NCI-H1105 (cell line): Measurements from ENCODE around the gene CELSR1.

Experiments used
- DNase-seq: peaks from one replicate; lab custom pipeline; 2025; lab: John Stamatoyannopoulos, UW

CELSR1 gene

DNA sequence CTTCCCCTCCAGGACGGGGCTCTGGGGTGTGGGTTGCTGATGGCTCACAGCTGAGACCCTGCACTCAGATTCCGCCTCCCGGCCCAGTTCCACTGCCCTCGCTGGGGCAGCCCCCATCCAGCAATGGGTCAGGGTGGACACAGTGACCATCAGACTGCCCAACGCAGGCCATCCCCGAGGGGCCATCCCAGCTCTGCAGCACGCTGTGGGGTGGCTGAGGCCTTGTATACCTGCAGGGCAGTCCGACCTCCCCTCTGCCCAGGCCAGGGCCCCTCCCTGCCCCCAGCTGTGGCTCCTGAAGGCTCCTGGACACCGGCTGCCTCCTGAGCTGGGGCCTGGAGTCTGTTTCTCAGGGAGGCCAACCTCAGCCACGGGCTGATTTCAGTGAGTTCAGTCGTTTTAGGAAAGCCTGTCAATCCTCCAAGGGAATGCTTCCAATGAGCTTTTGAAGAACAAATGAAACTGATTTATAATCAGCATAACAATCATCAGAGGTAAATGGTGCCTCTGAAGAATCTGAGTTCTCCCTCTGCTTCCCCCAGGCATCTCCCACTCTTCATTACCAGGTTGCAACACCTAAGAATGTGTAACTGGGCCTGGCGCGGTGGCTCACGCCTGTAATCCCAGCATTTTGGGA lies 95.1 kb downstream of the CELSR1 start:
- no peak for DNase-seq

DNA sequence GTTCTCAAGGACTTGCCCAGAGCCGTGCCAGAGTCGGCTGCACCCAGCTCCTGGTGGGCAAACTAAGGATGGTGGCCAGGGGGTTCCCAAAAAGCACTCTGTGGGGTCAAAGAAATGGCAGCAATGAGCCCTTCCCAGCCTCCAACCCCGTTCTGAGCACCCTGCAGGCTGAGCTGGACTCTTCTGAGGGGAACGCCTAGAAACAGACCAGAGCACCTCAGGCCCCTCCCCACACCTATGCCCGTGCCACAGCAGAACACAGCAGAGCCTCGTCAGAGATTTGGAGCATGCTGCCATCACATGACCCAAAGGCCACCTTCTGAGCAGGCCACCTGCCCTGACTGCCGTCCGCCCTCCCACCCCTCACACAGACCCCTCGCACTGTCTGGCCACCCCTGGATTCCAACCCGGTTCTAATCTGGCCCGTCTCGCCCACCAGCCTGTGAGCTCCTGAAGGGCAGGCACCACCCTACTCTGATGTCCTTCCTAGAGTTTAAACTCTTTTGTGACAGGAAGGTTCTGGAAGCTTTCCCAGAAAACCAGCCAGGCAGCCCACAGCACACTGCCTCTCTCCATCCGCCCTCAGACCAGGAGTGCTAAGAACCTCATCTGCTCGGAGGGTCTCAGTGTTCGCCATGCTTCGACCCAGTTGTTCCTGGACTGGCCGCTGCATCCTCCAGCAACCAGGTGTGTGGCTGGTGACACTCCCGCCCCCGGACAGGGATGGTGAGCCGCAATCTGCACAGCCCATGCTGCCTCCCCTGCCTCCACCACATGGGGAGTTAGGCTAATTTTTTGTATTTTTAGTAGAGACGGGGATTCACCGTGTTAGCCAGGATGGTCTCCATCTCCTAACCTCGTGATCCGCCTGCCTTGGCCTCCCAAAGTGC lies 97.6 kb downstream of the CELSR1 start:
- DNase-seq: no peak

DNA sequence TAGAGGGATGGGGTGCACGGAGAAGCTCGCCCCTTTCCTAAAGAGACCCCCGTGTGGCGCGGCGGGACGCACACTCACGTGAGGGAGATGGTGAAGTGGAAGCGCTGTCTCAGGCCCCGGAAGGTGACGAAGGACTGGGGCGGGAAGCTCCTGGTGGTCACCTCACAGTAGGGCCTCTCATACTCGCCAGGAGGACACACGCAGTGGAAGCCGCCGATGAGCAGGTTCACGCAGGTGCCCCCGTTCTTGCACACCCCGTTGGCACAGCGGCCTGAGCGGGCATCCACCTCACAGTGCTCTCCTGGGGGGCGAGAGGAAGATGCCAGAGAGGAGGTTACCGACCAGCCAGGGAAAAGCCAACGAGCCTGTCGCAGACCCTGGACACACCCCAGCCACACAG lies 98.3 kb downstream of the CELSR1 start:
- no peak for DNase-seq

DNA sequence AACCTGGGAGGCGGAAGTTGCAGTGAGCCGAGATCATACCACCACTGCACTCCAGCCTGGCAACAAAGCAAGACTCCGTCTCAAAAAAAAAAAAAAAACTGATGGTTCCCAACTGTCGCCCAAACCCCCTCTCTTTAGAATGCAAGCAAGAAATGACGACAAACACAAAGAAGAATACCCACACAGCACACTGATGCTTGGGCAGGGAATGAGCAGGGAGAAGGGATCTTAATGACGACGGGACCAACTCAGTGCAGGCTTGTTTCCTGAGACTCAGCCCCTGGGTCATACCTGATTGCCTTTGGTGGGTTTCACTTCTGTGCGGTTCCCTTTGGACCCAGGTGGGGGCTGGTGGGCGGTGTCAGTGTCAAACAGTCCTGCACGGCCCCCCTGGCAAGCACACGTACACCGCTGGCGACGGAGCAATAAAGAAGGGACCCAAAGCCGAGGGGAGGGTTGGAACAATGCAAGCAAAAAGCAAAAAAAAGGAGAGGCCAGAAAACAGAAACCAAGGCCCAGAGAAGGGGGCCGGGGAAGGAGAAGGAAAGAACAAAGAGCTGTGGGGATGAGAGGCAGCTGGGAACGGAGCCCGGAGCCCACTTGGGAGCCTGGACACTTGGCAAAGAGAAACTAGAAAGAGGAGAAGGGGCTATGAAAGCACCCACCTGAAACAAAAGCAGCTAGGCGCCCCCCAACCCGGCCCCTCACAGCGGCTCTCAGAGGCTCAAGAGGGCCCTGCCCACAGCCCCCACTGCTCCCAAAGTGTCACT lies 99.6 kb downstream of the CELSR1 start:
- no peak for DNase-seq

DNA sequence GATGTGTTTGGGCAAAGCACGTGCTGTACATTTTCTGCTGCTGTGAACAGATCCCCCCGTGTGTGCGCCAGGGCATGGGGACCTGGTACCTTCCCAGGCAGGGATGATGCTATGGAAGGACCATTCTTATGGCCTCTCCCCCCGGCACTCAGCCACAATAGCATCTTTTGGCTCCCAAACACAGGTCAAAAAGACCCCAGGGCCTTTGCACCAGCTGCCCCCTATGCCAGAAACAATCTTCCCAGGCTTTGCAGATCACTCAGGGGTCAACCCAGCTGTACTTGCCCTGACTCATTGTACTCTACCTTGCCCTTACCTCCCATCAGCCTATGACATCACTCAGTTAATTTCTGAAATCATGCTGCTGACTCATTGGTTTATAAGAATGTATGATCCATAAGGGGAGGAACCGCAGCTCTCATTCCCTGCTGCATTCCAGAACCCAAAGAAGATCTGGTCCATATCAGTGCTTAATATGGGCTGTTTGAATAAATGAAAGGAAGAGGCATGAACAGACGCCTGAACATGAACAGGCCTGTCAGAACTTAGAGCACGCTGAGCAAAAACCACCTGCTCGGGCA lies 100.7 kb downstream of the CELSR1 start:
- no peak for DNase-seq

DNA sequence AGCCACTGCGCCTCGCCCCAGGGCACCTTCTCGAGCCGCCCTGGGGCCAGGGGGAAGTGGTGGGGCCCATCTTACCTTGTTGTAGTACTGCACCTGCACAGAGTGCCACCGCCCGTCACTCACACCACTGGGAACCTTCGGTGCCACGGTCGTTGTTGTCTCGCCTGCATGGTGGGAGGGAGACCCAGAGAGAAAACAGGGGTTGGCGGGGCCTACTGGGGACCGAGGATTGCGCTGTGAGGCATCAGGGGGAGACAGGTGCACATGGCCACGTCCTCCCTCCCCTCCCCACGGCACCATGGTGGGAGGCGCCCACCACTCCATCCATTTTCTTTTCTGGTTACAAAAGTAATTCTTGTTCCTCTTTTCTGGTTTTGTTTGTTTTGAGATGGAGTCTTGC lies 104.1 kb downstream of the CELSR1 start:
- no peak for DNase-seq

DNA sequence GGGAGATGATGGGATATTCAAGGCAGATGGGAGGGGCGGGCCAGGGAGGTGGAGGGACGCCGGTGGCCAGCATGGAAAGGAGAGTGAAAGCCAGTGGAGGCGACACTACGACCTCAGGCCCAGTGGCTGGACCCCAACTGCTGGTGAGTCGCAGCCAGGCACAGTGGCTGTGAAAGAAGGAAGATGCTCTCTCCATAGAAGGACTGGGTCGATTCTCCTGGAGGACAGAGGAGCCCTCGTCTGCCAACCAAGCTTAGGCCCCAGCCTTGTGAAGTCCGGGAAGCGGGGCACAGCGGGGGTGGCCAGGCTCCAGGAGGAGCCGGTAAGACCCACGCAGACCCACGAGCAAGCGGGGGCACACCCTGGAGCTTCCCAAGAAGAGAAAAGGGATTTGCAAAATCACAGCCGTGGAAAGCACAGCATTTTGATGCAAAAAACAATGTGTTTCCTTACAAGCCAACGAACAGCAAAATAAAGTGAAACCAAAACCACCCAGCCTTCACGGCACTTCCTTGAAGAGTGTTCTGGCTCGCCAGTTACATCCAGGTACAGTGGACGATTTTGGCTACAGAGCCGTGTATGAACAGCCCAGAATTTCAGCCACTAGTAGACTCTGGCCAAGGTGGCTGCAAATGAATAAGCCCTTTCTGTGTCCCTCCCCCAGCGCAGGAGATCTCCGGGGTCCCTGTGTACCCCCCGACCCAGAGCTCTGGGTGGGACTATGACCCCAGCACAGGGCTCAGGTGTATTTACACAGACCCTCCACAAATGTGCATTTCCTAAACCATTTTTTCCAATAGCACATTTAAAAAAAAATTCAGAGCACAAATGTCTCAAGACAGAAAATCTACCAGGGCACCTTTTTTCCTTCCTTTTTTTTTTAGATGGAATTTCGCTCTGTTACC lies 105.0 kb downstream of the CELSR1 start:
- no peak for DNase-seq

DNA sequence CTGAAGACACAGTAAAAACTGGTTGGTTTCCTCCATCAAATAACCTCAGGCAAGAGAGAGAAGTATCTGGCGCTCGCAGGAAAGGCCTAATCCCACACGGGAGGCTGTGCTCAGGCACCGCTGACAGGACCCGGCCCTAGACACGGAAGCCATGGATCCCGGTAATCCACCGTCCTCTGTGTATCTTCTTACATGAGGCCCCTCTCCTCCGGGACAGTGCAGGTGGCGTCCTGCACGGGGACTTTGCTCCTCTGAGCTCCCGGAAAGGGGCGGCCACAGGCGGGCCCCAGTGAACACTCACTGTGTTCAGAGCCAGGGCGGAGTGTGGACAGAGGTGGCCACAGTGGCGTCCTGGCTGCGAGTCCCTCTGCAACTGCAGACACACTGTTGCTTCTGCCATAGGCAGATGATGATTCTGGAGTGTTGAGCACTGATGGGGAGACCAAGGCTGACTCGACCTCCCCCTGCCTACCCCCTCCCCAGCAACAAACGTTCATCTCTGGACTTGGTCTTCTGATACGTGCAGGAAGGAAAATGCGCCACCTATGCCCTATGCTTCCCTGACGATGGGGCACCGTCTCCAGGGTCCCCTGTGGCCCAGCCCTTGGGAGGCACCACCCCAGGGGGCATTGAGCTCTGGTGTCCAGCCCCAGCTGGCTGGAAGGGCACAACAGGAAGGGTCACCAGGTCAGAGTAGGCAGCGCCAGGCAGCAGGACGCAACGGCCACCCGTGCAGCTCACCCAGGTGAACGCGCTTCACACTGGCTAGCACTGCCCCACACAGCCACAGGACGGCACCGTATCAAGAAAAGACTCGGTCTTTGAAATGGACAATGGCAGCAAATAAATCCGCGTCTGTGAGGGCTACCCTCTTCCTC lies 106.2 kb downstream of the CELSR1 start:
- no peak for DNase-seq

DNA sequence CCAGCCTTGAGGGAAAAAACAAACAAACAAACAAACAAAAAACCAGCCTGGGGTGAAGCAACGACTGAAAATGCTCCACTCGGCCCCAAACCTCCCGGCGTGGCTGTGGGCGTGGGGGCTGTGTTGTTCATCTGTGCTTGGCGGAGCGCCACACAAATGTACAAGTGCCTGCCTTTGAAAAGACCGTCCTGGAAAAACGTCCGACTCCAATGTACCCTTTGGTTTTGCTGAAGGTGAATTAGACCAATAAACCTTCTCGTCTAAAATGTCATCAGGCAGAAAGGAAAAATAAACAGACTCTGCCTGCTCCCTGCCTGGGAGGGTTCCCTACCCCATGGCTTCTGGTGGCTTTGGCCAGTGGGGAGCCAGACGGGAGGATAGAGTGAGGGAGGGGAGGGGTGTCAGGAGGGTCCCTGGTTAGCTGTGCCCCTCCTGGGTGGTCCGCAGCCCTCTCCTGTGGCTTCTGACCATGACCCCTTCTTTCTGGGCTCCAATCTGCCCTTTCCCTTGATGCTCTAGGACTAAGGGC lies 108.0 kb downstream of the CELSR1 start:
- no peak for DNase-seq

DNA sequence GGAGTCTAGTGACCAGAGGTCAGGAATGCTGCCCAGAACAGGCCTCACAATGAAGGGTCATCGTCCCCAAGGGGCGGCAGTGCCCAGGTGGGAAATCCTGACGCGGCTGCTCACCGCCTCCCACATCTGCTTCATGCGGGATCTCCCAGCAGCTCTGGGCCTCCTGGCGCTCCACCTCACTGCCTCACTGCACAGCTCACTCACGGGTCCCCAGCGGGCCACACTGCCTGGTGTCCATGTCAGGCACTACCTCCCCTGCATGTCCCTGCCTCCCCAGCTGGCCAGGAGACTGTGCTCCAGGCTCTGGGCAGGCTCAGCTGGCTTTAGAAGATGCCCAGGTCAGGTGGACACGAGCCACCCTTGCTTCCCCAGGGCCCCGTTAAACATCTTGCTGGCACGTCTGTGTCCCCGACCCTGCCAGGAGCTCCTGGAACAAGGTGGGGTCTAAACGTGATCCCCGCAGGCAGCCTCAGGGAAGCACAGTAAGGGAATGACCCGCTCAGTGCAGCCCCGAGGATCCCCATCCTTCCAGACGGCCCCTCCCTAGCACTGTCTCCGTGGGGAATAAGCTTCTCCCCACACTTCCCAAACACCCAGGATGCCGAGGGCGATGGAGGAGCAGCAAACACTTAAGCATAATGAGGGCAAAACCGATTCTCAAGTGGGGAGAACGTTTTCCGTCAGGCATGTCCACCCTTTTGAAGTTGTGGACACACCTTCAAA lies 108.7 kb downstream of the CELSR1 start:
- no peak for DNase-seq

DNA sequence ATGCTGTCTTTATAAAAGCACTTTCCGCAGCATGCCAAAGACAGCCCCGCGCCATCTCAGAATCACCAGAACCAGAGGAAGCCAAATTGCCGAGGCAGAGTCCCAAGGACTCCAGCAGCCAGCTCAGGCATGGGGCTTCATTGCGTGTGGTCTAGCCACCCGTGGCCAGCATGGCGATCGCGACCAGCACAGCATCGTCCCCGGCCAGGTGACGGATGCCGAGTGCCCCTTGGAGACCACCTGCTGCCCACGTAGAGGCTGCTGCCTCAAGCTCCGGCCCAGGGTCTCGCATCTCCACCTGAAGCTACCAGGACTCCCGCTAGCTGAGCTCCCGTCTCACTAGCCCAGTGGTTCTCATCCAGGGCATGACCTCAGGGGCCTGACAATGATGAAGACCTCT lies 109.2 kb downstream of the CELSR1 start:
- no peak for DNase-seq

DNA sequence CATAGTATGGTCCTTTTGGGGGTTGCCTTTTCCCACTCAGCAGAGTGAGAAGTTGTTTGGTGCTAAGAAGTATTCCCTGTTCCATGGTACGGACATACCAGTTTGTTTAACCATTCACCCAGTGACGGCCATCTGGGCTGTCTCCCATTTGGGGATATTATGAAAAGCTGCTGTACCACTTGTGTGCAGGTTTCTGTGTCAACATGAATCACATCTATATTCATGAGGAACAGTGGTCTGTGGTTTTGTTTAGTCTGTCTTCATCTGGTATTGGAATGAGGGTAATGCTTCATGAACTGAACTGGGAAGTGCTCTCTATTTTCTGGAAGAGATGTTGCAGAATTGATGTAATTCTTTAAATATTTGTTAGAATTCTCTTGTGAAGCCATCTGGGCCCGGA lies 112.4 kb downstream of the CELSR1 start:
- DNase-seq: no peak

DNA sequence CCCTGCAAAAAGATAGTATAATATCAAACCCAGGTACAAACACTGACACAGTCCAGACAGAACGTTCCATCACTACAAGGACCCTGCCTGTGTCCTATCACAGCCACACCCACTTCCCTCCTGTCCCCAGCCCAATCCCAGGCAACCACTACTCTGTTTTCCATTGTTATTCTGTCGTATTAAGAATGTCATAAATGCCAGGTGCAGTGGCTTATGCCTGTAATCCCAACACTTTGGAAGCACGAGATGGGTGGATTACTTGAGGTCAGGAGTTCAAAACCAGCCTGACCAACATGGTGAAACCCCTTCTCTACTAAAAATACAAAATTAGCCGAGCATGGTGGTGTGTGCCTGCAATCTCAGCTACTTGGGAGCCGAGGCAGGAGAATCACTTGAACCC lies 112.9 kb downstream of the CELSR1 start:
- DNase-seq: no peak

DNA sequence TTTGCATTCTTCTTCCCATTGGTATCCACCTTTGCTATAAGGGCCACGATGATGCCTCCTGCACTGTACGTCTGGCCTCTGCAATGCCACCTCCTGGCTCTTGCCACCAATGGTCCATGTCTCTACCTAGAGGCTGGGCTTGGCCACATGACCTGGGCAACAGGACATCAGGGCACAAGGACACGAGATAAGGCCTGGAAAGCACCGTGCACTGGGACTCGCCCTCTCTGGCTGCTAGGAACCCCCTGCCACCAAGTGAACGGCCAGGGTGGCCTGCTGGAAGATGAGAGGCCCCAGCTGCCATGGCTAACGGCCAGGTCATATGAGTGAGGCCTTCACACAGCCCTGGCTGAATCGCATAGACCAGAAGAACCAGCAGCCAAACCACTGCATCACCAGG lies 114.5 kb downstream of the CELSR1 start:
- DNase-seq: no peak

DNA sequence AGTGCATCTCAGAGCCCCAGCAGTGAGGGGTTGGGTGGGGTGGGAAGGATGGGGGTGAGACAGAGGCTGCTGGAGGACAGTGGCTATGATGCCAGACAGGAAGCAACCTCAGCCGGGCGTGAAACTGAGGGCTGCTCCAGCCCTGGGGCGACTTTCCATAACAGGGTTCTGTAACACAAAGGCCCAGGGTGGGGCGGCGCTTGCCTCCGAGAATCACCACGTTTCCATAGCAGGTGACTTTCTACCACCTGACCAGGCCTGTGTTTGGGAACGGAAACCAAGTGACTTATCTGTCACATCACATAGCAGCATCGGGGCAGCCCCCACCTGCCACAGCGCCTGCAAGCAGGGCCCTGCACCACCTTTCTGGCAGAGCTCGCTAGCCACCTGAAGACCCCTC lies 116.2 kb downstream of the CELSR1 start:
- no peak for DNase-seq

DNA sequence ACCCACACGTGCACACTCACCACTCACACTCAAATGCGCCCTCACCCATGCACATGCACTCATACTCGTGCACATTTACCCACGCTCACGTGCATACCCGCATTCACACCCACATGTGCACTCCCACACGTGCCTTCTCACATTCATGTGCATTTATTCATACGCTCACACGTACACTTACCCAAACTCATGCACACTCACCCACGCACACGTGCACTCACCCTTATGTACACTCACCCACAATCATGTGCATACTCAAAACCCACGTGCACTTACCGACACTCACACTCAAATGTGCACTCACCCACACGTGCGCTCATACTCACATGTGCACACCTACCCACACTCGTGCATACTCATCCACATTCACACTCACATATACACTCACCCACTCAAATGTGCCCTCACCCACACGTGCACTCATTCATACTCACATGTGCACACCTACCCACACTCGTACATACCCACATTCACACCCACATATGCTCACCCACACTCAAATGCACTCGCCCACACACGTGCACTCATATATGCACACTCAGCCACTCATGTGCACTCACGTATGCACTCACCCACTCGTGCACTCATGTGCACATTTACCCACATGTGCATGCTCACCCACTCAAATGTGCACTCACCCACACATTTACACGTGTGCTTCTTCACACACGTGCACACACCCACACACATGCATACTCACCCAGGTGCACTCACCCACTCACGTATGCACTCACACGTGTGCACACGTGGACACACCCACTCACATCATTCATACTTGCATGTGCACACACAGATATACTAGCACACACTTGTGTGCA lies 117.5 kb downstream of the CELSR1 start:
- DNase-seq: no peak

DNA sequence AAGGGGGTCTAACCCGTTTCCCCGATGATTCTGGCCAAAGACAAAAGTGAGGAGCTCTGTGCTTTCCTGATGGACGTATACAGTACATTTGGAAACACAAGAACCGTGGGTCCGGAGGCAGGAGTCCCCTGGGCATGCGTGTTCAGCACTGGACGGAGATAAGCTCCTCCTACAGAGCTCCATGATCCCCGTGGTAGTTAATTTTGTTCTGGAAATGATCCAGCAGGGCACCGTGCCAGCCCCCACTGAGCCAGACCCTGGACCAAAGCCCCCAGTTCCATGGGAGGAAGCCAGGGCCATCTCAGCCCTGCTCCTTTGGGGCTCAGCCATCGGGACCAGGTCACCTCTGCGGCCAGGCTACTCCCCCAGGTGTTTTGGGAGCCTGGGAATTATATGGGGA lies 118.6 kb downstream of the CELSR1 start:
- DNase-seq: peak; percentile 35

DNA sequence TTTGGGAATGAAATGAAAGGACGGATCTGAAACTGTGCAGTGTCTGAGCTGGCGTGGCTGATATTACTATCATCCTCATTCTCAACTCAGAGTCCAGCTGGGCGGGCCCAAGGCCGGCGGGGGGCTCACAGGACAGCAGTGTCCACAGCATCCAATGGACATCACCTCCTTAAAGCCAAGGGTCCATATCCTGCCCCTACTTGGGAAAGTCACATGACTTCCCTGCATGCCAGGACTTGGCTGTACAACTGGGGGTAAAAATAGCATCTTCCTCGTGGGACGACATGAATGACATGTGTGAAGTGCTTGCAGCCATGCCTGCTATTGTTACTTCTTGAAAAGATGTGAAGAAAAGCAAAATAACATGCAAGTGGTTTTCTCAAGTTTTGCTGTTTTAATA lies 119.7 kb downstream of the CELSR1 start:
- DNase-seq: no peak
